ENCODE measurements around the gene EBF3.

DNA sequence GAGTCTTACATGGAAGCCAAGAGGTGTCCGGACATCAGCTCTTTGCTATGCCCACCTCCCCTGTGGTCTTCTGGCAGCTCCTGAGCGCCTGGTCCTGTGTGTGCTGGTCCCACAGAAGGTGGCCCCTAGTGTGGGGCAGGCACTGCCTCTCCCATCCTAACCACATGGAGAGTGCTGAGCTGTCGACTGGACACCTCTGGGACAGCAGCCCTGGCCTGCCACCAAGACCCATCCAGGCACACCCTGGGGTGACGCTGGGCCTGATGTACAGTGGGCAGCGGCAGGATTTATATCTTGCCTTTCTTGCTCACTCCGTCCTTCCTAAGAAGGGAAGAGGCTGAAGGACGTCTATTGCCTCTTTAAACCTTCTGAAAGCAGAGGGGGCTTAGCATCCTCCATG is 98.7 kb downstream of the EBF3 start:
- TF ChIP-seq, protein P1, sequence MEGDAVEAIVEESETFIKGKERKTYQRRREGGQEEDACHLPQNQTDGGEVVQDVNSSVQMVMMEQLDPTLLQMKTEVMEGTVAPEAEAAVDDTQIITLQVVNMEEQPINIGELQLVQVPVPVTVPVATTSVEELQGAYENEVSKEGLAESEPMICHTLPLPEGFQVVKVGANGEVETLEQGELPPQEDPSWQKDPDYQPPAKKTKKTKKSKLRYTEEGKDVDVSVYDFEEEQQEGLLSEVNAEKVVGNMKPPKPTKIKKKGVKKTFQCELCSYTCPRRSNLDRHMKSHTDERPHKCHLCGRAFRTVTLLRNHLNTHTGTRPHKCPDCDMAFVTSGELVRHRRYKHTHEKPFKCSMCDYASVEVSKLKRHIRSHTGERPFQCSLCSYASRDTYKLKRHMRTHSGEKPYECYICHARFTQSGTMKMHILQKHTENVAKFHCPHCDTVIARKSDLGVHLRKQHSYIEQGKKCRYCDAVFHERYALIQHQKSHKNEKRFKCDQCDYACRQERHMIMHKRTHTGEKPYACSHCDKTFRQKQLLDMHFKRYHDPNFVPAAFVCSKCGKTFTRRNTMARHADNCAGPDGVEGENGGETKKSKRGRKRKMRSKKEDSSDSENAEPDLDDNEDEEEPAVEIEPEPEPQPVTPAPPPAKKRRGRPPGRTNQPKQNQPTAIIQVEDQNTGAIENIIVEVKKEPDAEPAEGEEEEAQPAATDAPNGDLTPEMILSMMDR (IDR thresholded peaks at IDR 0.05; ENCODE audit: borderline replicate concordance, extremely low read depth, low read length, poor library complexity, severe bottlenecking), result no peak
- TF ChIP-seq EZH2 (IDR thresholded peaks at IDR 0.05; ENCODE audit: borderline replicate concordance, low read depth, low read length, severe bottlenecking), result no peak
